Memory B cell (primary cell): ENCODE data around the gene PIGZ.

Source experiments
- ATAC-seq: fragments of 150-1000 bp; cut with Tn5 transposase; 2 replicates; pipeline ENCODE4 v1.10.0; 2021; ENCODE audit warnings: low read depth, mild to moderate bottlenecking, moderate library complexity
- DNase-seq, 2 donors: peaks; one replicate each; pipeline ENCODE4 v3.0.0; 2022; ENCODE audit warnings: low spot score in 2 of 2
- H3K27ac Mint-ChIP-seq: one replicate; pipeline ENCODE4 v1.8.0; 2022; ENCODE audit warnings: mild to moderate bottlenecking, moderate library complexity, mixed read lengths
- H3K27me3 Mint-ChIP-seq: one replicate; pipeline ENCODE4 v1.8.0; 2022; ENCODE audit warnings: mixed read lengths
- H3K36me3 Mint-ChIP-seq: one replicate; pipeline ENCODE4 v1.8.0; 2022; ENCODE audit warnings: mild to moderate bottlenecking, mixed read lengths
- H3K4me1 Mint-ChIP-seq: one replicate; pipeline ENCODE4 v1.8.0; 2022; ENCODE audit warnings: mixed read lengths
- H3K4me3 Mint-ChIP-seq: one replicate; pipeline ENCODE4 v1.8.0; 2022; ENCODE audit warnings: mild to moderate bottlenecking, moderate library complexity, mixed read lengths
- H3K9me3 Mint-ChIP-seq: one replicate; pipeline ENCODE4 v1.8.0; 2022; ENCODE audit warnings: mixed read lengths

The PIGZ gene

GRCh38 chr3:196968233-196969133 lies at the start of gene PIGZ:
Gene PIGZ (minus strand): TSS chr3:196968833. CDS start chr3:196952031, 16,802 bp downstream.
- DNase-seq (peak; percentile 26 to 63), ATAC-seq (peak; percentile 72)
- Mint-ChIP-seq H3K4me1 (peaks cover 18% of the 10 kb centered on the region), H3K36me3 (no peaks in the 10 kb centered on the region), H3K9me3 (no peaks in the 10 kb centered on the region), H3K4me3 (peak within 1 kb of the TSS; percentile 91), H3K27me3 (no peaks in the 10 kb centered on the region), H3K27ac (no peak within 1 kb of the TSS)

GRCh38 chr3:197017003-197017402 lies 48.4 kb upstream of the PIGZ start:
- H3K9me3 Mint-ChIP-seq: no peaks in the 10 kb centered on the region
- no peak overlapping the region for H3K27ac Mint-ChIP-seq
- no peak overlapping the region for H3K4me3 Mint-ChIP-seq

GRCh38 chr3:197015790-197016736 lies 47.4 kb upstream of the PIGZ start:
- H3K27ac Mint-ChIP-seq: no peak overlapping the region
- H3K4me1 Mint-ChIP-seq: no peaks in the 10 kb centered on the region
- ATAC-seq: no peak
- H3K4me3 Mint-ChIP-seq: no peak overlapping the region
- peaks cover 2% of the 10 kb centered on the region for H3K27me3 Mint-ChIP-seq
- H3K36me3 Mint-ChIP-seq: no peaks in the 10 kb centered on the region
- DNase-seq: no peak
- no peaks in the 10 kb centered on the region for H3K9me3 Mint-ChIP-seq

More at GRCh38 chr3:197017003-197017402, 48.4 kb upstream of the PIGZ start:
- no peak for ATAC-seq
- Mint-ChIP-seq H3K4me1 (no peaks in the 10 kb centered on the region), H3K27me3 (no peaks in the 10 kb centered on the region), H3K36me3 (no peaks in the 10 kb centered on the region)
- DNase-seq: no peak

GRCh38 chr3:197014942-197015575 lies 46.4 kb upstream of the PIGZ start:
- no peaks in the 10 kb centered on the region for H3K9me3 Mint-ChIP-seq
- peaks cover 2% of the 10 kb centered on the region for H3K27me3 Mint-ChIP-seq
- no peak overlapping the region for H3K4me3 Mint-ChIP-seq
- H3K4me1 Mint-ChIP-seq: no peaks in the 10 kb centered on the region
- ATAC-seq (no peak), DNase-seq (no peak)
- H3K27ac Mint-ChIP-seq: no peak overlapping the region
- no peaks in the 10 kb centered on the region for H3K36me3 Mint-ChIP-seq

GRCh38 chr3:197014024-197014423 lies 45.4 kb upstream of the PIGZ start:
- peaks cover 3% of the 10 kb centered on the region for H3K27me3 Mint-ChIP-seq
- H3K9me3 Mint-ChIP-seq: no peaks in the 10 kb centered on the region
- ATAC-seq (no peak), DNase-seq (no peak)
- no peaks in the 10 kb centered on the region for H3K4me1 Mint-ChIP-seq
- no peaks in the 10 kb centered on the region for H3K36me3 Mint-ChIP-seq
- H3K4me3 Mint-ChIP-seq: no peak overlapping the region
- H3K27ac Mint-ChIP-seq: no peak overlapping the region

- Mint-ChIP-seq H3K4me3 (no peak overlapping the region), H3K4me1 (no peaks in the 10 kb centered on the region), H3K9me3 (no peaks in the 10 kb centered on the region), H3K36me3 (no peaks in the 10 kb centered on the region), H3K27me3 (peaks cover 4% of the 10 kb centered on the region), H3K27ac (no peak overlapping the region)
- DNase-seq (no peak), ATAC-seq (no peak)
These were observed 43.9 kb upstream of the PIGZ start for GRCh38 chr3:197012540-197012883.

- H3K27ac Mint-ChIP-seq: no peak overlapping the region
These were observed 43.3 kb upstream of the PIGZ start for GRCh38 chr3:197011780-197012539.

GRCh38 chr3:197010556-197011351 lies 42.1 kb upstream of the PIGZ start:
- no peaks in the 10 kb centered on the region for H3K4me1 Mint-ChIP-seq
- no peak overlapping the region for H3K4me3 Mint-ChIP-seq
- H3K9me3 Mint-ChIP-seq: no peaks in the 10 kb centered on the region
- peaks cover 4% of the 10 kb centered on the region for H3K27me3 Mint-ChIP-seq
- no peaks in the 10 kb centered on the region for H3K36me3 Mint-ChIP-seq
- DNase-seq: no peak
- no peak overlapping the region for H3K27ac Mint-ChIP-seq
- no peak for ATAC-seq

More at GRCh38 chr3:197011780-197012539, 43.3 kb upstream of the PIGZ start:
- no peaks in the 10 kb centered on the region for H3K36me3 Mint-ChIP-seq
- H3K4me3 Mint-ChIP-seq: no peak overlapping the region
- H3K4me1 Mint-ChIP-seq: no peaks in the 10 kb centered on the region
- ATAC-seq (no peak), DNase-seq (no peak)
- H3K9me3 Mint-ChIP-seq: no peaks in the 10 kb centered on the region
- peaks cover 4% of the 10 kb centered on the region for H3K27me3 Mint-ChIP-seq

GRCh38 chr3:197009532-197010019 lies 40.9 kb upstream of the PIGZ start:
- Mint-ChIP-seq H3K4me3 (no peak overlapping the region), H3K27ac (no peak overlapping the region), H3K9me3 (no peaks in the 10 kb centered on the region), H3K27me3 (peaks cover 6% of the 10 kb centered on the region), H3K36me3 (no peaks in the 10 kb centered on the region), H3K4me1 (no peaks in the 10 kb centered on the region)
- DNase-seq: no peak
- no peak for ATAC-seq

- ATAC-seq (no peak), DNase-seq (no peak)
- Mint-ChIP-seq H3K4me1 (peaks cover 3% of the 10 kb centered on the region), H3K9me3 (no peaks in the 10 kb centered on the region), H3K27me3 (peaks cover 6% of the 10 kb centered on the region), H3K36me3 (no peaks in the 10 kb centered on the region), H3K27ac (no peak overlapping the region), H3K4me3 (no peak overlapping the region)
These were observed 40.0 kb upstream of the PIGZ start for GRCh38 chr3:197008436-197009209.

GRCh38 chr3:197007953-197008352 lies 39.3 kb upstream of the PIGZ start:
- Mint-ChIP-seq H3K27ac (no peak overlapping the region), H3K9me3 (no peaks in the 10 kb centered on the region), H3K36me3 (no peaks in the 10 kb centered on the region), H3K4me1 (peaks cover 3% of the 10 kb centered on the region), H3K27me3 (peaks cover 6% of the 10 kb centered on the region), H3K4me3 (no peak overlapping the region)
- no peak for ATAC-seq
- DNase-seq: no peak

- Mint-ChIP-seq H3K36me3 (no peaks in the 10 kb centered on the region), H3K4me1 (peaks cover 3% of the 10 kb centered on the region), H3K4me3 (no peak overlapping the region), H3K9me3 (no peaks in the 10 kb centered on the region), H3K27ac (no peak overlapping the region), H3K27me3 (peaks cover 6% of the 10 kb centered on the region)
- no peak for ATAC-seq
- DNase-seq: no peak
These were observed 38.8 kb upstream of the PIGZ start for GRCh38 chr3:197007296-197007940.
